Skeletal muscle satellite cell (primary cell): ENCODE data around the gene RAD51C.
"Not testable (repeated sequence)": the region's sequence is repeated elsewhere in the genome, so short reads cannot be mapped to it uniquely, and the experiment has no call there.

Source experiments
- H3K27me3 ChIP-seq: 2 replicates; pipeline ENCODE4 v1.7.0; 2013; ENCODE audit warnings: low read length; ENCODE audit not compliant: control insufficient read depth, insufficient read depth
- H3K36me3 ChIP-seq: 2 replicates; pipeline ENCODE4 v1.7.0; 2013; ENCODE audit warnings: mild to moderate bottlenecking, control low read depth, low read length; ENCODE audit not compliant: insufficient read depth
- H3K4me1 ChIP-seq: 2 replicates; pipeline ENCODE4 v1.7.0; 2013; ENCODE audit warnings: low read length; ENCODE audit not compliant: control insufficient read depth, insufficient read depth
- H3K4me2 ChIP-seq: 2 replicates; pipeline ENCODE4 v1.7.0; 2013; ENCODE audit warnings: mild to moderate bottlenecking, low read length
- H3K4me3 ChIP-seq: 2 replicates; pipeline ENCODE4 v1.7.0; 2013; ENCODE audit warnings: low read length
- H3K9ac ChIP-seq: 2 replicates; pipeline ENCODE4 v1.7.0; 2013; ENCODE audit warnings: mild to moderate bottlenecking, low read depth, low read length, moderate library complexity
- H3K9me3 ChIP-seq: replicated peaks from 2 replicates; pipeline ENCODE4 v1.7.0; 2013; ENCODE audit warnings: mild to moderate bottlenecking, control low read depth, low read length

The RAD51C gene

DNA sequence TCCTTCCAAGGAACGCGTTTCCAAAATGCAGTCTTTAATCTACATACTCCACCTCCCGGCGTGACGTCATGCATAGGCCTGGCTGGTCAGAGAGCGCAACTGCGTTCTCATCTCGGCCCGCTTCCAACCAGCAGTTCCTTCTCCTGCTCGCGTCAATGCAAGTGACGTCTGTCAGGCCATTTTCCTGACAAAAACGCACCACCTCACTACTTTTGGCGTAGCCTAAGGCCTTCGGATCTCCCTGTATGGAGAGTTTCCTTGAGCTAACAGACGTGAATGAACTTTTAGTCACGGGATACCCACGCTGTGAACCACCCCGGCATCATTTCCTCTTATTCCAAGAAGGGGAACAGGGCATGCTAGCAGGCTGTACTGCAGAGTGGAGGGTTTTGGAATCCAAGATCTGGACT is 25.5 kb upstream of the RAD51C start:
- Histone ChIP-seq H3K4me2 (peak overlapping the region; percentile 50), H3K9ac (no peak overlapping the region), H3K4me1 (no peaks in the 10 kb centered on the region), H3K4me3 (peak overlapping the region; percentile 35), H3K27me3 (peaks cover 4% of the 10 kb centered on the region), H3K36me3 (no peaks in the 10 kb centered on the region), H3K9me3 (no peaks in the 10 kb centered on the region)

DNA sequence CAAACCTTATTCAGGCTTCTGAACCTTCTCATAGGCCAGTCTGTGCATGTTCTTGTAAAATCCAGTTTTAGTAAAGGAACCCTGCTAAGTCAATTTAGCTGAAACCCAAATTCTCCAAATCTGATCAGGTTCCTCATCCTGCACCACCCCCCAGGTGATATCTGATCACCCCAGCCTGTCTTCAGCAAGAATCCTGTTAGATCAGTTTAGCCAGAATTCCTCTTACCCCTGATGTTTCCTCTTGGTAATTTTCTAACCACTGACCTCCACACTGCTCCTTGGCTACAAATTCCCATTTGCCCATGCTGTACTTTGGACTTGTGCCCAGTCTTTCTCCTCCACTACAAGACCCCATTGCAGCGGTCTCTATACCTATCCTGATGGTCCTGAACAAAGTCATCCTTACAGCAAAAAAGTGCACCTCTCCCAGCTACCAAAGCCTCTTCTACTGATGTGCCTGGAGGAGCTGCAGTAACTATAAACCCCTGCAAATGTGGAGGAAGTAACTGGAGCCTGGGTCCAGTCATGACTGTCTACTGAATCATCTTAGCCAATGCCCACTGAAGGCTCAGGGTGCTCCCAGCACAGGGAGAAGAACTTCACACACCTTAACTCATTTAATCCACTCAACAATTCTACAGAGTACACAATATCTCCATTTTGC is 24.3 kb upstream of the RAD51C start:
- Histone ChIP-seq H3K9ac (no peak overlapping the region), H3K27me3 (peaks cover 4% of the 10 kb centered on the region), H3K36me3 (no peaks in the 10 kb centered on the region), H3K4me1 (no peaks in the 10 kb centered on the region), H3K9me3 (no peaks in the 10 kb centered on the region), H3K4me3 (no peak overlapping the region), H3K4me2 (no peak overlapping the region)

DNA sequence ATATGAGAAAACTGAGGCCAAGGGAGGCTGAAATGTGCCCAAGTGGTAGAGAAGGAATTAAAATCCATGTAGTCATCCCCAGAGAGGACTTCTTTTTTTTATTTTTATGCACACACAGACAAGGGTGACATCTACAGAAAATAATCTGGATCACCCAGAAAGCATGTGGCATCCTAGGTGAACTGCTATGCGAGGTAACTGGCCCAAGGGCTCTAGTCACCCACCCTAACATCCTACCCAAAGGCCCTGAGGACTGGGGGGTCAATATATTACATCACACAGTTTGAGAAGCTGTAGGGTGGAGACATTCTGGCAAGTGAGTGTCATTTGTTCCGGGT is 23.8 kb upstream of the RAD51C start:
- Histone ChIP-seq H3K36me3 (no peaks in the 10 kb centered on the region), H3K4me2 (no peak overlapping the region), H3K4me1 (no peaks in the 10 kb centered on the region), H3K27me3 (peaks cover 4% of the 10 kb centered on the region), H3K9me3 (no peaks in the 10 kb centered on the region), H3K9ac (no peak overlapping the region), H3K4me3 (no peak overlapping the region)

DNA sequence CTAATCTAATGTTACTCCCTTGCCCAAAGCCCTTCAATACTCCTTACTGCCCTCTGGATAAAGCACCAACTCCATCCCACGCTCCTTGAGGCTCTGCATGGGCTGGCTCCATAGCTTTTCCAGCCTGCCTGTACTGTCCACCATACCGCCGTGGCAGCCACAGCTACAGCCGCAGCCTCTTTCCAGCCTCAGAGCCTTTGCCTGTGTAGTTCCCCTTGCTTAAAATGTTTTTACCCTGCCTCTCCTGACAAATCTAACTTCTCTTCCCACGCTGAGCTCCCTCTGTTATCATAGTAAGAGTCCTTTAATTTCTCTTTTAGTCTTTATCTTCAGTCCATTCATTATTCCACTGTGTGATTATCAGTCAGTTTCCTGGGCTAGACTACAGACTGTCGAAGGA is 22.5 kb upstream of the RAD51C start:
- H3K4me2 ChIP-seq: no peak overlapping the region
- no peaks in the 10 kb centered on the region for H3K4me1 ChIP-seq
- no peaks in the 10 kb centered on the region for H3K36me3 ChIP-seq
- no peak overlapping the region for H3K9ac ChIP-seq
- H3K9me3 ChIP-seq: no peaks in the 10 kb centered on the region
- no peak overlapping the region for H3K4me3 ChIP-seq
- H3K27me3 ChIP-seq: peaks cover 4% of the 10 kb centered on the region

DNA sequence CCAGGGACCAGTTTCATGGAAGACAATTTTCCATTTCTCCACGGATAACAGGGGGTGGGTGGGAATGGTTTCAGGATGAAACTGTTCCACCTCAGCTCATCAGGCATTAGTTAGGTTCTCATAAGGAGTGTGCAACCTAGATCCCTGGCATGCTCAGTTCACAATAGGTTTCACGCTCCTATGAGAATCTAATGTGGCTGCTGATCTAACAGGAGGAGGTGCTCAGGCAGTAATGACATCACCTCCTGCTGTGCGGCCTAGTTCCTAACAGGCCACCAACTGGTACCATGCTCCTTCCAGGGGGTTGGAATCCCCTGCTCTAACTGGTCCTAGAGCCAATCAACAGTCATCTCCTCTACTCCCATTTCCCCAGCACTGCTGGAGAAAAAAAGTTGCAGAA is 20.4 kb upstream of the RAD51C start:
- no peak overlapping the region for H3K4me3 ChIP-seq
- H3K27me3 ChIP-seq: peaks cover 4% of the 10 kb centered on the region
- no peak overlapping the region for H3K9ac ChIP-seq
- H3K4me2 ChIP-seq: no peak overlapping the region
- H3K9me3 ChIP-seq: no peaks in the 10 kb centered on the region
- no peaks in the 10 kb centered on the region for H3K36me3 ChIP-seq
- H3K4me1 ChIP-seq: no peaks in the 10 kb centered on the region

DNA sequence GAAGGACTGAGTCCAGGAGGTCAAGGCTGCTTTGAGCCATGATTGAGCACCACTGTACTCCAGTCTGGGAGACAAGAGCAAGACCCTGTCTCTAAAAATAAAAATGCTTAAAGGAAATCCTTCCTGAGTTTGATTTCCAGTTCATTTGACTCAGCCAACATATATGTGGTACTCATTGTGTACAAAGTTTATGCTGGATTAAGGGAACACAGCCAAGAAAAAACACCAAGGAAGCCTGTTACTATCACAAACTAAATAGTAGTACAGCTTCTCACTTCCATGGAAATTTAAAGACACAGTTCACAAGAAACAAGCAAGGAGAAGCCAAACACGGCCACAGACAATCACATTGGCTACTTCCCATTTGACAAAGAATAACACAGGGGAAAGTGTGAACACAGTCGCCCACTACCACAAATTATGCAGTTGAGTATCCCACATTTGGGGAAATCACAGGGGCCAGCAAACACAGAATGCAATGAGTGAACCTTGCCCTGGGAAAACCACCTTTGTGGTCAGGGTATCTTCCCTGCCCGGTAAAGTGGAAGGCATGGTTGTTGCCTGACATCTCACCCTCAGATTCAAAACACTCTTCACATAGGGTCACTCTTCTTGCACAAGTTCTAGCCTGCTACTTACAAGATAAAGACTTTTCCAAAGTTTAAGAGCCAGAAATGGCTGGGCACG is 15.1 kb upstream of the RAD51C start:
- H3K27me3 ChIP-seq: no peaks in the 10 kb centered on the region
- H3K9ac ChIP-seq: no peak overlapping the region
- H3K36me3 ChIP-seq: no peaks in the 10 kb centered on the region
- H3K9me3 ChIP-seq: no peaks in the 10 kb centered on the region
- H3K4me1 ChIP-seq: no peaks in the 10 kb centered on the region
- no peak overlapping the region for H3K4me2 ChIP-seq
- no peak overlapping the region for H3K4me3 ChIP-seq

DNA sequence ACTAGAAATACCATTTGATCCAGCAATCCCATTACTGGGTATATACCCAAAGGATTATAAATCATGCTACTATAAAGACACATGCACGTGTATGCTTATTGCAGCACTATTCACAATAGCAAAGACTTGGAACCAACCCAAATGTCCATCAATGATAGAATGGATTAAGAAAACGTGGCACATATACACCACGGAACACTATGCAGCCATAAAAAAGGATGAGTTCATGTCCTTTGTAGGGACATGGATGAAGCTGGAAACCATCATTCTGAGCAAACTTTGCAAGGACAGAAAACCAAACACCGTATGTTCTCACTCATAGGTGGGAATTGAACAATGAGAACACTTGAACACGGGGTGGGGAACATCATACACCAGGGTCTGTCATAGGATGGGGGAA is 14.1 kb upstream of the RAD51C start:
- not testable (repeated sequence) for H3K4me1 ChIP-seq, H3K4me2 ChIP-seq, H3K4me3 ChIP-seq, H3K9me3 ChIP-seq, H3K9ac ChIP-seq, H3K36me3 ChIP-seq, H3K27me3 ChIP-seq

DNA sequence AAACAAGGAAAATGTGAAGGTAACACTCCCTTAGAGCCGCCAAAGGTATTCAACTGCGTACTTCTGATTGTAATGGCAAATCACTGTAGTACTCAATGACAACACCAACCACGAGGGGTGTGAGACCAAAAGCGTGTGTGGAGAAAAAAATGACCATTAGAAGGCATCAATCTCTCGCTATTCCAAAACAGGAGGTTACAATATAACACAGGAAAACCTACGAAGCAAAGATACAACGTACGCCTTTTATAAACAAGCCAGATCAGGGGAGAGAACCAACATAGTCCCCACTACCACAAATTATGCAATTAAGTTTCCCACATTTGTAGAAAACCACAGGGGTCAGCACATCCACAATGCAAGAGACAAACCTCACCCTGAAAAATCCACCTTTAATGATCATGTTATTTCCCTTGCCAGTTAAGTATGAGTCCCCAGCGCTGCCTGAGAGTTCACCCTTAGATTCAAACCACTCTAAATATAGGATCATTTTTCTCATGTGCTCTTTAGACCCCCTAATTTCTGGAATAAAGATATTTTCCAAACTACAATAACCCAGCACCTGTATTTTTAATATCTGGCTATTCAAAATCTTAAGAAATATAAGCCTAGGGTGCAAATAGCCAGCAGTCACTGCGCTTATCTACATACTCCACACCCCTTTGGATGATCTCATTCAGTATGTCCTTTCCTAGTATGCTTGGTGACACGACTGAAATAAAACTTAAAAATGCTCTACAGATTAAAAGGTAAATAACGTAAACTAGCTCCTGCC is 13.0 kb upstream of the RAD51C start:
- Histone ChIP-seq H3K4me1 (no peaks in the 10 kb centered on the region), H3K4me2 (peak overlapping the region; percentile 62), H3K36me3 (no peaks in the 10 kb centered on the region), H3K9ac (peak overlapping the region; percentile 49), H3K9me3 (no peaks in the 10 kb centered on the region), H3K27me3 (no peaks in the 10 kb centered on the region), H3K4me3 (no peak overlapping the region)

DNA sequence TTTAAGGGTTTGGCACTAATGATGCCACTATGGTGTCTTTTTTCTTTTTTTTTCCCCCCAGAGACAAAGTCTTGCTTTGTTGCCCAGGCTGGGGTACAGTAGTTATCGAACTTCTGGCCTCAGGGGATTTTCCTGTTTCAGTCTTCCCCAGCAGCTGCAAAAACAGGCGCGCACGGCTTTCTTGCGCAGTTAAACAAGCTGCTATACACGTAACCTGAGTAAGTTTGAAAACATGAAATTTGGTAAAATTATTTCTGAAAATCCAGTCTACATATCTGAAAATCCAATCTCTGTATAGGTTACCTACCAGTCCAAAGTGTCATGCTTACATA is 12.4 kb upstream of the RAD51C start:
- no peaks in the 10 kb centered on the region for H3K4me1 ChIP-seq
- peak overlapping the region; percentile 62 for H3K4me2 ChIP-seq
- peak overlapping the region; percentile 49 for H3K9ac ChIP-seq
- H3K4me3 ChIP-seq: no peak overlapping the region
- H3K27me3 ChIP-seq: no peaks in the 10 kb centered on the region
- H3K36me3 ChIP-seq: no peaks in the 10 kb centered on the region
- H3K9me3 ChIP-seq: no peaks in the 10 kb centered on the region

DNA sequence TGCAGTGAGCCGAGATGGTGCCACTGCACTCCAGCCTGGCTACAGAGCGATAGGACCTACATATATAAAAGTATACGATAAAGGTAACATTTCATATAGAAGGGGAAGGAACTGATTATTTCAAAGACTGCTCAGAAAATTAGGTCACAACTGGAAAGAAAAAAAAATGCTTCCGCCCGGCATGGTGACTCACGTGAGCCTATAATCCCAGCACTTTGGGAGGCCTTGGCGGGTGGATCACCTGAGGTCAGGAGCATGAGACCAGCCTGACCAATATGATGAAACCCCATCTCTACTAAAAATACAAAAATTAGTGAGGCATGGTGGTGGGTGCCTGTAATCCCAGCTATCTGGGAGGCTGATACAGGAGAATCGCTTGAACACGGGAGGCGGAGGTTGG is 8.4 kb upstream of the RAD51C start:
- no peaks in the 10 kb centered on the region for H3K9me3 ChIP-seq

DNA sequence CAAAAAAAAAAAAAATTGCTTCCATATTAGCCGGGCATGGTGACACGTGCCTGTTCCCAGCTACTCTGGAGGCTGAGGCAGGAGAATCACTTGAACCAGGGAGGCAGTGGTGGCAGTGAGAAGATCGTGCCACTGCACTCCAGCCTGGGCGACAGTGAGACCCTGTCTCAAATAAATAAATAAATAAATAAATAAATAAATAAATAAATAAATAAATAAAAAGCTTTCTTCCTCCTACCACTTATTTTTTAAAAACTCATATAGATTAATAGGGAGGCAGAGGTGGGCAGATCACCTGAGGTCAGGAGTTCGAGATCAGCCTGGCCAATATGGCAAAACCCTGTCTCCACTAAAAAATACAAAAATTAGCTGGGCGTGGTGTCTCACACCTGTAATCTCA is 7.9 kb upstream of the RAD51C start:
- H3K4me3 ChIP-seq, H3K36me3 ChIP-seq, H3K4me2 ChIP-seq, H3K4me1 ChIP-seq, H3K27me3 ChIP-seq, H3K9ac ChIP-seq, H3K9me3 ChIP-seq: not testable (repeated sequence)

More for the DNA sequence above, 8.4 kb upstream of the RAD51C start:
- Histone ChIP-seq H3K9ac (no peak overlapping the region), H3K4me3 (no peak overlapping the region), H3K36me3 (no peaks in the 10 kb centered on the region), H3K4me2 (no peak overlapping the region), H3K27me3 (no peaks in the 10 kb centered on the region), H3K4me1 (no peaks in the 10 kb centered on the region)

DNA sequence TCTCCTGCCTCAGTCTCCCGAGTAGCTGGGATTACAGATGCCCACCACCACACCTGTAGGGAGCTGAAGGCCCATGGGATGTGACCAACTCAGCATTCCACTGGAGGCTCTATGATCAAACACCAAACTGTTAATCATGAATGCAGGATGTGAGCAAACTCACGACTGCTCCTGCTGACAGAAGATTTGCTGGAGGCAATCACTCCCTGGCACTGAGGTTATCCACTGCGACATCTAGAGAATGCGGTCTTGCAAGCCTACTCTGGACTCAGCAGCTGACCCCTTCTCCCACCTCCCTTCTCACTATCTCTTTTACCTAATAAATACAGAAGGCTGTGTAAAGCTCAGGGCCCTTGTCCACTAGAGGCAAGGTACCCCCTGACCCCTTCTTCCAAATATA is 5.4 kb upstream of the RAD51C start:
- no peak overlapping the region for H3K4me3 ChIP-seq
- H3K9ac ChIP-seq: no peak overlapping the region
- no peaks in the 10 kb centered on the region for H3K4me1 ChIP-seq
- H3K36me3 ChIP-seq: no peaks in the 10 kb centered on the region
- no peak overlapping the region for H3K4me2 ChIP-seq
- no peaks in the 10 kb centered on the region for H3K27me3 ChIP-seq
- H3K9me3 ChIP-seq: no peaks in the 10 kb centered on the region
